ENCODE measurements around the gene ZNF358. TPM values are rescaled to one million over a fixed set of nuclear protein-coding genes. Genes with fewer than 3 reads are reported as not detected.

Gene ZNF358
- polyA plus RNA-seq, 3 donors, result 0.41 to 8.6 (median 1.0) TPM

GRCh38 chr19:7506385-7507328, 9.2 kb upstream of the ZNF358 start:
- H3K4me2 ChIP-seq (replicated peaks; ENCODE audit: extremely low read depth, low read length, poor library complexity, severe bottlenecking), result peak overlapping the region; percentile 21
- H3K27ac ChIP-seq (ENCODE audit: low read depth in 1 of 2, low read length in 2 of 2), result no peak overlapping the region
- no peaks in the 10 kb centered on the region for H4K20me1 ChIP-seq (ENCODE audit: insufficient read depth, low read length)
- no peaks in the 10 kb centered on the region for H3K79me2 ChIP-seq (ENCODE audit: insufficient read depth, low read length)
- H3K4me3 Mint-ChIP-seq, result peak overlapping the region; percentile 43 to 64
- H3K9ac ChIP-seq (ENCODE audit: insufficient read depth, low read length, poor library complexity, severe bottlenecking), result no peak overlapping the region
- peak; percentile 76 to 77 (median 77) for DNase-seq
- H2AFZ ChIP-seq (ENCODE audit: insufficient read depth, low read depth, low read length, poor library complexity, severe bottlenecking), result no peak overlapping the region
- H3K9me3 ChIP-seq (replicated peaks in 1 of 2; ENCODE audit: control insufficient read depth in 1 of 2, insufficient read depth in 1 of 2, low read length in 2 of 2), result peaks cover 0 to 3% of the 10 kb centered on the region in 2 donors
- H3K36me3 ChIP-seq (replicated peaks in 1 of 2; ENCODE audit: control insufficient read depth in 1 of 2, insufficient read depth in 2 of 2, low read length in 2 of 2), result no peaks in the 10 kb centered on the region
- peaks cover under 1 to 7% (median 3%) of the 10 kb centered on the region in 7 donors for H3K9me3 Mint-ChIP-seq
- peak overlapping the region in 5 of 7 donors; percentile 31 to 86 (median 59) for H3K27ac Mint-ChIP-seq
- TF ChIP-seq, protein P1, sequence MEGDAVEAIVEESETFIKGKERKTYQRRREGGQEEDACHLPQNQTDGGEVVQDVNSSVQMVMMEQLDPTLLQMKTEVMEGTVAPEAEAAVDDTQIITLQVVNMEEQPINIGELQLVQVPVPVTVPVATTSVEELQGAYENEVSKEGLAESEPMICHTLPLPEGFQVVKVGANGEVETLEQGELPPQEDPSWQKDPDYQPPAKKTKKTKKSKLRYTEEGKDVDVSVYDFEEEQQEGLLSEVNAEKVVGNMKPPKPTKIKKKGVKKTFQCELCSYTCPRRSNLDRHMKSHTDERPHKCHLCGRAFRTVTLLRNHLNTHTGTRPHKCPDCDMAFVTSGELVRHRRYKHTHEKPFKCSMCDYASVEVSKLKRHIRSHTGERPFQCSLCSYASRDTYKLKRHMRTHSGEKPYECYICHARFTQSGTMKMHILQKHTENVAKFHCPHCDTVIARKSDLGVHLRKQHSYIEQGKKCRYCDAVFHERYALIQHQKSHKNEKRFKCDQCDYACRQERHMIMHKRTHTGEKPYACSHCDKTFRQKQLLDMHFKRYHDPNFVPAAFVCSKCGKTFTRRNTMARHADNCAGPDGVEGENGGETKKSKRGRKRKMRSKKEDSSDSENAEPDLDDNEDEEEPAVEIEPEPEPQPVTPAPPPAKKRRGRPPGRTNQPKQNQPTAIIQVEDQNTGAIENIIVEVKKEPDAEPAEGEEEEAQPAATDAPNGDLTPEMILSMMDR (IDR thresholded peaks at IDR 0.05), result no peak
- peaks cover 2 to 28% of the 10 kb centered on the region in 2 donors for H3K27me3 ChIP-seq (ENCODE audit: control insufficient read depth in 2 of 2, insufficient read depth in 2 of 2, low read length in 2 of 2)
- H3K27me3 Mint-ChIP-seq (ENCODE audit: low read depth in 3 of 3), result peaks cover 26 to 47% (median 46%) of the 10 kb centered on the region in 3 donors
- H3K36me3 Mint-ChIP-seq, result no peaks in the 10 kb centered on the region
- no peak overlapping the region for H3K4me3 ChIP-seq (replicated peaks in 1 of 3; ENCODE audit: low read depth in 2 of 3, low read length in 3 of 3)
- intact Hi-C loops (cut with micrococcal nuclease), result loop anchor here (5.0 kb wide), 1 partner anchor 34 kb away; no protein-coding TSS in a partner anchor
- 40% methylated on average over 15 of the region's 20 CpGs for WGBS (ENCODE audit: insufficient coverage)
- peaks cover 27% of the 10 kb centered on the region for H3K4me1 Mint-ChIP-seq
- H3K4me1 ChIP-seq (ENCODE audit: control insufficient read depth in 1 of 2, insufficient read depth in 2 of 2, low read length in 2 of 2), result peaks cover 23 to 35% of the 10 kb centered on the region in 2 donors

GRCh38 chr19:7507884-7508283, 8.0 kb upstream of the ZNF358 start:
- Histone ChIP-seq H3K27me3 (ENCODE audit: control insufficient read depth in 2 of 2, insufficient read depth in 2 of 2, low read length in 2 of 2) (peaks cover 0 to 19% of the 10 kb centered on the region in 2 donors), H3K36me3 (replicated peaks in 1 of 2; ENCODE audit: control insufficient read depth in 1 of 2, insufficient read depth in 2 of 2, low read length in 2 of 2) (no peaks in the 10 kb centered on the region), H4K20me1 (ENCODE audit: insufficient read depth, low read length) (no peaks in the 10 kb centered on the region), H3K4me2 (replicated peaks; ENCODE audit: extremely low read depth, low read length, poor library complexity, severe bottlenecking) (no peak overlapping the region), H2AFZ (ENCODE audit: insufficient read depth, low read depth, low read length, poor library complexity, severe bottlenecking) (no peak overlapping the region), H3K4me1 (ENCODE audit: control insufficient read depth in 1 of 2, insufficient read depth in 2 of 2, low read length in 2 of 2) (peaks cover 23 to 35% of the 10 kb centered on the region in 2 donors), H3K4me3 (replicated peaks in 1 of 3; ENCODE audit: low read depth in 2 of 3, low read length in 3 of 3) (no peak overlapping the region), H3K9ac (ENCODE audit: insufficient read depth, low read length, poor library complexity, severe bottlenecking) (no peak overlapping the region), H3K9me3 (replicated peaks in 1 of 2; ENCODE audit: control insufficient read depth in 1 of 2, insufficient read depth in 1 of 2, low read length in 2 of 2) (peaks cover 0 to 3% of the 10 kb centered on the region in 2 donors), H3K27ac (ENCODE audit: low read depth in 1 of 2, low read length in 2 of 2) (no peak overlapping the region), H3K79me2 (ENCODE audit: insufficient read depth, low read length) (no peaks in the 10 kb centered on the region)
- Mint-ChIP-seq H3K4me1 (peaks cover 27% of the 10 kb centered on the region), H3K27me3 (ENCODE audit: low read depth in 3 of 3) (peaks cover 19 to 45% (median 34%) of the 10 kb centered on the region in 3 donors), H3K36me3 (no peaks in the 10 kb centered on the region), H3K4me3 (no peak overlapping the region), H3K27ac (peak overlapping the region in 2 of 7 donors; percentile 6 to 58), H3K9me3 (peaks cover 0 to 7% (median 2%) of the 10 kb centered on the region in 7 donors)
- TF ChIP-seq, protein P1 (IDR thresholded peaks at IDR 0.05), result no peak
- intact Hi-C loops (cut with micrococcal nuclease), result loop anchor here (5.0 kb wide), 1 partner anchor 36 kb away; no protein-coding TSS in a partner anchor
- DNase-seq, result peak; percentile 82 to 89 (median 86)
- 40% methylated on average over 6 of the region's 11 CpGs for WGBS (ENCODE audit: insufficient coverage)

All from CD14-positive monocyte (primary cell).